NCI-H345 treated with DMSO at 0.1 percent for 48 hours (cell line): ENCODE measurements around the gene MCRS1.
"Not testable (repeated sequence)": the region's sequence is repeated elsewhere in the genome, so short reads cannot be mapped to it uniquely, and the experiment has no call there.

Experiments
- DNase-seq: peaks from one replicate; lab custom pipeline; 2025; ENCODE audit not compliant: unreplicated experiment; lab: John Stamatoyannopoulos, UW

The MCRS1 gene

DNA sequence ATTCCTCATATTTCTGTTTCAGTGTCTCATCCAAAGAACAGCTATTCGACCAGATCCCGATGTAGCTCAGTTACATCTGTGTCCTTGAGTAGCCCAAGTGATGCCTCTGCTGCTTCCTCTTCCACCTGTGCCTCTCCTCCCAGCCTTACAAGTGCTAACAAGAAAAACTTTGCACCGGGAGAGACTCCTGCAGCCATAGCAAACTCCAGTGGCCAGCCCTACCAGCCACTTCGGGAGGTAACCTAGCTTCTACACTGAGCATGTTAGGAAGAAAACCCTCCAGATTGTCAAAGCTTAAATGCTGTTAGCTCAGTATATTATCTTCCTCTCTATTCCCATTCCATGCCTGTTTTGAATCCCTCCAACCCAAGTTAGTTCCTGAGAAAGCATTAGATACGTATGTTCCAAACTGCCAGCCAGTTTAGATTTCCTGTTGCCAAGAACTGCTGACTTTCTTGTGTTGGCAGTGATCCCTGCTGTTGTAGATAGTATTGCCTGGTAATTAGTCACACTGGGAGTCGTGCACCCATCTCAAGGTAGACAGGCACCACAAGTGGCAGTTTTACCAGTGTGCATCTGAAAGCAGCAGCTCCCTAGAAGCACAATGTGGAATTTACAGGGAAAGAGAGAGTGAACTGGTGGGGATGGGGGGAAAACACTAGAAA is 43.1 kb downstream of the MCRS1 start:
- DNase-seq: no peak

DNA sequence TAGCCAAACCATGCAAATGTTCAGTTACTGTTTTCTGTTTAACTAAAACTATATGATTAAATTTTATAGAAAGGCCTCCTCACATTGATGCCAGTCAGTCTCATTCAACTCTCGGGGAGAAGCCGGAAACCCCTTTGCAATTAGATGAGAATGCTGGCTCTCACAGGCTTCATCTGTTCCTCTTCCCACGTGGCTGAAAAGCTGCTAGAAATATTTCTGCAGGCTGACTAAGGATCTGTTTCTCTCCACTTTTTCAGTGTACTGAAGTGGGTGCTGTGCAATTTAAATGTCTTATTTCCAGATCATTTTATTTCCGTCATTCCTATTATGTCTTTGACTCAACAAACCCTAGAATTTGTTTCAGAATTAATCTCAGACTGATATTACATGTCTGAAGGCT is 46.6 kb downstream of the MCRS1 start:
- DNase-seq: no peak

DNA sequence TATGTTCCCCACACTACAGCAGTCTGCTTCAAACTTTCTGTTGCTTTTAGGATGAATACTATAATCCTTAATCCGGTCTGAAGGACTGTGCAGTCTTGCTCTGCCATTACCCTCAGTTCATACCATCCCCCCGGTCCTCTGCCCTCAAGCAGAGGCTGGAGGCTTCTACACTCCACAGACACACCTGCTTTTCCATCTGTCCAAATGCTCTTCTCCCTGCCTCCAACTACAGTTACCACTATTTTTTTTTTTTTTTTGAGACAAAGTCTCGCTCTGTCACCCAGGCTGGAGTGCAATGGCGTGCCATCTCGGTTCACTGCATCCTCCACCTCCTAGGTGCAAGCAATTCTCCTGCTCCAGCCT is 48.4 kb downstream of the MCRS1 start:
- DNase-seq: no peak

DNA sequence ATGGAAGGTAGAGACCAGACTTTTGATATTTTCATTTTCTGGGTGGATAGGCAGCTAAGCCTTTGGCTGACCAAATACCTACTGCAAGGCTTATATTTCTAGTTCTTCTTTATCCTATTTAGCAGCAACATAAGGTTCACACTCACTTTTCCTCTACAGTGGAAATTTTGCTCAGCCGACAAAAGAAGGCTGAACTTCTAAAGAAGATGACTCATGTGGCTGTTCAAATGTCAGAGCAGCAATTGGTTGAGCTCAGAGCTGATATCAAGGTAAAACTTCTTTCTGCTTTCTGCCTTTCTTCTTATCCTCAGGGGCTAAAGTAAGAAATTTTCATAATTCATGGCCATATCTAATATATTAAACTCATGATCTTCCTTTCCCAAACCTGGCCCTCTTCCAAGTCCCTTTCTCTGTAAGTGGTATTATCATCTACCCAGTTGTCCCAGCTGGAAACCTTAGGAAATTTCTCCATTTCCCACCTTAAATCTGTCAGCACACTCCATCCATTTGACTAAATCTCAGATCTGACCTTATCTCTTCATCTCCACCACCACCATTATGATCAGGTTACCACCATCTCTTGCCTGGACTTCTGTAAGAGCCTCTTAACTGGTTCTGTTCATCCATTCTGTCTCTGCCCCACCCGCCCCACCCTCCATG is 48.9 kb downstream of the MCRS1 start:
- no peak for DNase-seq

DNA sequence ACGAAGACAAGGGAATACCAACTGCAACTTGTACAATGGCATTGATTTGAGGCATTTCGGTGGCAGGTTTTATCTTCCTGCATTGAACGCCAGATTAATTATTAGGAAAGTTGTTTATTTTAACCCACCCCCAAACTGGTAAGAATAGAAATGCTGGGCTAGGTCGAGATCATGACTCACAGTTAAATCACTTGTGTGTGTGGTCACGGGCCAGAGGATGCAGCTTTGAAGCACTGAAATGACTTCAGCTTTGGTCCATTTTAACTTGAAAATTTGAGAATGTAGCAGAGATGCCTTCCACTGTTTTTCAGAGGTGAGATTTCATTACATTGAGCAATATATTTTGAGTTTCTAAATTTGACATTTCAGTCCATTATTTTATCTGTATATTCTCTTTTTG is 52.7 kb downstream of the MCRS1 start:
- no peak for DNase-seq

- no peak for DNase-seq
These were observed 55.4 kb downstream of the MCRS1 start for GRCh38 chr12:49512546-49512945.

DNA sequence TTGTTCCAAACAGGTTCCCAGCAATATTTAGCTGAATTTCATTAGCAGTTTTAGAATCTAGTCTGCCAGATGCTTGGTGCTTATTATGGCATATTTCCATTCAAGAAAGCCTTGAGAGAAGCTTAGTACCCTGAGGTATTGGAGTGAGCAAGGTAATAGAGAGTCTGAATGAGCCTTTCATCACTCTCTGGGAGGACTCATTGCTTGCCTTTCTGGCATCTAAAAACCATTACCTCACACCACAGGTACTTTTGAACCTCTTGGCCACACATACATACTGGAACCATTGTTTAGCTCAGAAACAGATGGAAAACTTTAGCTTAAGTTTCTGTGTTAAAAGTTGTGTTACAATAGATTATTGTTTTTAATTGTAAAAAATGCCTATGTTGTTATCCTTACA is 56.5 kb downstream of the MCRS1 start:
- DNase-seq: no peak

DNA sequence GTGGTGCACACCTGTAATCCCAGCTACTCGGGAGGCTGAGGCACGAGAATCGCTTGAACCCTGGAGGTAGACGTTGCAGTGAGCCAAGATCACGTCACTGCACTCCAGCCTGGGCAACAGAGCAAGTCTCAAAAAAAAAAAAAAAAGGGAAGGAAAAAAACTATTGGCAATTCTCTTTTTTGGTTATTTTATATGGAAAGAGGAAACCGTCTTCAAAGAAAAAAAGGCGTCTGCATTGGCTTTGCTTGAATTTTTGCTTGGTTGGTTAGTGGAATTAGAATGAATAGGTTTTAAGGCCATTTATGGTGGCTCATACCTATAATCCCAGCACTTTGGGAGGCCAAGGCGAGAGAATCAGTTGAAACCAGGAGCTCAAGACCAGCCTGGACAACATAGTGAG is 58.3 kb downstream of the MCRS1 start:
- not testable (repeated sequence) for DNase-seq
